Measurements from ENCODE around the gene PIP4K2A.

- TF ChIP-seq, protein P1, sequence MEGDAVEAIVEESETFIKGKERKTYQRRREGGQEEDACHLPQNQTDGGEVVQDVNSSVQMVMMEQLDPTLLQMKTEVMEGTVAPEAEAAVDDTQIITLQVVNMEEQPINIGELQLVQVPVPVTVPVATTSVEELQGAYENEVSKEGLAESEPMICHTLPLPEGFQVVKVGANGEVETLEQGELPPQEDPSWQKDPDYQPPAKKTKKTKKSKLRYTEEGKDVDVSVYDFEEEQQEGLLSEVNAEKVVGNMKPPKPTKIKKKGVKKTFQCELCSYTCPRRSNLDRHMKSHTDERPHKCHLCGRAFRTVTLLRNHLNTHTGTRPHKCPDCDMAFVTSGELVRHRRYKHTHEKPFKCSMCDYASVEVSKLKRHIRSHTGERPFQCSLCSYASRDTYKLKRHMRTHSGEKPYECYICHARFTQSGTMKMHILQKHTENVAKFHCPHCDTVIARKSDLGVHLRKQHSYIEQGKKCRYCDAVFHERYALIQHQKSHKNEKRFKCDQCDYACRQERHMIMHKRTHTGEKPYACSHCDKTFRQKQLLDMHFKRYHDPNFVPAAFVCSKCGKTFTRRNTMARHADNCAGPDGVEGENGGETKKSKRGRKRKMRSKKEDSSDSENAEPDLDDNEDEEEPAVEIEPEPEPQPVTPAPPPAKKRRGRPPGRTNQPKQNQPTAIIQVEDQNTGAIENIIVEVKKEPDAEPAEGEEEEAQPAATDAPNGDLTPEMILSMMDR (IDR thresholded peaks at IDR 0.05), result no peak
- TF ChIP-seq ZFX (IDR thresholded peaks at IDR 0.05; ENCODE audit: borderline replicate concordance), result no peak
Observed at GRCh38 chr10:22631185-22631584, 83.2 kb downstream of the PIP4K2A start.

All from 22Rv1 (cell line).